Measurements from ENCODE around the gene CACNG3. TPM values are rescaled to one million over a fixed set of nuclear protein-coding genes. Genes with fewer than 3 reads are reported as not detected.

CACNG3 gene
- total RNA-seq, 1 donor from 2014 or later: not detected

GRCh38 chr16:24218299-24218698 is 37.8 kb upstream of the CACNG3 start:
- H3K9me3 ChIP-seq: no peaks in the 10 kb centered on the region
- no peaks in the 10 kb centered on the region for H3K36me3 ChIP-seq
- H3K27me3 ChIP-seq: no peaks in the 10 kb centered on the region
- intact Hi-C loops (cut with DNase I): no loop called here
- no peaks in the 10 kb centered on the region for H3K4me1 ChIP-seq
- TF ChIP-seq POLR2AphosphoS5 (IDR thresholded peaks at IDR 0.05; ENCODE audit: insufficient read depth in 1 of 2, low read depth in 1 of 2): no peak
- no peak for TF ChIP-seq POLR2A (IDR thresholded peaks at IDR 0.05)
- TF ChIP-seq, protein P1, sequence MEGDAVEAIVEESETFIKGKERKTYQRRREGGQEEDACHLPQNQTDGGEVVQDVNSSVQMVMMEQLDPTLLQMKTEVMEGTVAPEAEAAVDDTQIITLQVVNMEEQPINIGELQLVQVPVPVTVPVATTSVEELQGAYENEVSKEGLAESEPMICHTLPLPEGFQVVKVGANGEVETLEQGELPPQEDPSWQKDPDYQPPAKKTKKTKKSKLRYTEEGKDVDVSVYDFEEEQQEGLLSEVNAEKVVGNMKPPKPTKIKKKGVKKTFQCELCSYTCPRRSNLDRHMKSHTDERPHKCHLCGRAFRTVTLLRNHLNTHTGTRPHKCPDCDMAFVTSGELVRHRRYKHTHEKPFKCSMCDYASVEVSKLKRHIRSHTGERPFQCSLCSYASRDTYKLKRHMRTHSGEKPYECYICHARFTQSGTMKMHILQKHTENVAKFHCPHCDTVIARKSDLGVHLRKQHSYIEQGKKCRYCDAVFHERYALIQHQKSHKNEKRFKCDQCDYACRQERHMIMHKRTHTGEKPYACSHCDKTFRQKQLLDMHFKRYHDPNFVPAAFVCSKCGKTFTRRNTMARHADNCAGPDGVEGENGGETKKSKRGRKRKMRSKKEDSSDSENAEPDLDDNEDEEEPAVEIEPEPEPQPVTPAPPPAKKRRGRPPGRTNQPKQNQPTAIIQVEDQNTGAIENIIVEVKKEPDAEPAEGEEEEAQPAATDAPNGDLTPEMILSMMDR (IDR thresholded peaks at IDR 0.05): no peak
- no peak for DNase-seq (ENCODE audit: extremely low spot score in 2 of 2)
- H3K27ac ChIP-seq: no peak overlapping the region
- no peak overlapping the region for H3K4me3 ChIP-seq

DNA sequence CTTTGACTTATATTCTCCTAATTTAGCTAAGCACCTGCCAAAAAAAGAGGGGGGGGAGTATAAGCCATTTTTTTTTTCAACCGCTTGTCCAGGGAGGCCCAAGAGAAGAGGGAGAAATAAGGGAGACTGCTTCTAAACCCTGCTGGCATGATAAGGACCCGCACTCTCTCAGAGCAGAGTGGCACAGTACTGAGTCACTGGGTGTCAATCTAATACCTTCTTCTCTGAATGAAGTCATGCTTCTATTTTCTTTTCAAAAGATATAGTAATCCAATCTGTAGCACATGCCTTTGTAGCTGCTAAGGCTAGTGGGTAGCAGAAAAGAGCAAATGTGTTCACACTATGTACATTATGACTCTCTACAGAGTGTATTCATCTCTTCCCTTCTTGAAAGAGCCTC is 34.9 kb upstream of the CACNG3 start:
- DNase-seq (ENCODE audit: extremely low spot score in 2 of 2): no peak
- no peak overlapping the region for H3K27ac ChIP-seq
- no peaks in the 10 kb centered on the region for H3K36me3 ChIP-seq
- no peaks in the 10 kb centered on the region for H3K4me1 ChIP-seq
- intact Hi-C loops (cut with DNase I): no loop called here
- no peaks in the 10 kb centered on the region for H3K9me3 ChIP-seq
- no peak overlapping the region for H3K4me3 ChIP-seq
- no peaks in the 10 kb centered on the region for H3K27me3 ChIP-seq
- TF ChIP-seq POLR2A (IDR thresholded peaks at IDR 0.05) (no peak), POLR2AphosphoS5 (IDR thresholded peaks at IDR 0.05; ENCODE audit: insufficient read depth in 1 of 2, low read depth in 1 of 2) (no peak)
- TF ChIP-seq, protein P1 (IDR thresholded peaks at IDR 0.05): no peak

DNA sequence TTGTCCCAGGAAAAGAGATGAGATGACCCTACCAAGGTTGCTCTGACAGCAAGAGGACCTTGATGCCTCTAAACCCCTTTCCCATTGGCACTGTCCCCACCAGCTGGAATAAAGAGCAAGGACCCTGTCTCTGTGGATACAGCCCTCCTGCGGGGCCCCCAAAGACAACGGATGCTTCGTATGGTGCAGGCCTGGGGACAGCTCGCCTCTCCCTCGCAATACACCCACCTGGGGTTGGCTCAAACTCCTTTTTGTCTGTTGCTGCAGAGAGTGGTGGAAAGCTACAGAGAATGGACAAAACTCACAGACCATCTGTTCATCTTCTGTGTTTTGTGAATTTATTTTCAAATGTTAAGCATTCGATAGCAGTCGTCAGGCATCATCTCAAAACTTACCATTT is 27.6 kb upstream of the CACNG3 start:
- no peak overlapping the region for H3K4me3 ChIP-seq
- intact Hi-C loops (cut with DNase I): no loop called here
- no peak for DNase-seq (ENCODE audit: extremely low spot score in 2 of 2)
- H3K9me3 ChIP-seq: no peaks in the 10 kb centered on the region
- H3K4me1 ChIP-seq: no peaks in the 10 kb centered on the region
- no peak overlapping the region for H3K27ac ChIP-seq
- H3K36me3 ChIP-seq: no peaks in the 10 kb centered on the region
- H3K27me3 ChIP-seq: no peaks in the 10 kb centered on the region
- TF ChIP-seq, protein P1 (IDR thresholded peaks at IDR 0.05): no peak
- TF ChIP-seq POLR2A (IDR thresholded peaks at IDR 0.05) (no peak), POLR2AphosphoS5 (IDR thresholded peaks at IDR 0.05; ENCODE audit: insufficient read depth in 1 of 2, low read depth in 1 of 2) (no peak)

DNA sequence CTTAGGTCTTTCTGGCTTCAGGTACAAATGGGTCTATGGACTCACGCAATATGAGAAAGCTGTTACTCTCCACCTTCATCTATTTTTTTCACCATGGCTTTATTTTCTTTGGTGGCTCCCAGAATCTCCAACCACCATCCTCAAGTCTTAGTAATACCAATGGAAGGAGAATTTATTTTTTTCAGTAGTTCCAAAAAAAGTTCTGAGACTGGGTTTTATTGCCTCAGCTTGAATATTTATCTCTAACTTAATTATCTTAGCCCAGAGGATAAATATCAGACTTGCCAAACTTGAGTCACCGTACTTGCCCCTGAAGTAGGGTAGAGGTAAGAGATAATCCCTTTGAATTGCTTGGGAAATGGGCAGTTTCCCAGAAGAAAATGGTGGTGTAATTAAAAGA is 23.2 kb upstream of the CACNG3 start:
- Histone ChIP-seq H3K4me1 (no peaks in the 10 kb centered on the region), H3K27me3 (no peaks in the 10 kb centered on the region), H3K9me3 (peaks cover 5% of the 10 kb centered on the region), H3K4me3 (no peak overlapping the region), H3K36me3 (no peaks in the 10 kb centered on the region), H3K27ac (no peak overlapping the region)
- intact Hi-C loops (cut with DNase I): no loop called here
- no peak for DNase-seq (ENCODE audit: extremely low spot score in 2 of 2)
- TF ChIP-seq, protein P1 (IDR thresholded peaks at IDR 0.05): no peak
- no peak for TF ChIP-seq POLR2AphosphoS5 (IDR thresholded peaks at IDR 0.05; ENCODE audit: insufficient read depth in 1 of 2, low read depth in 1 of 2)
- no peak for TF ChIP-seq POLR2A (IDR thresholded peaks at IDR 0.05)

GRCh38 chr16:24234737-24235136 is 21.4 kb upstream of the CACNG3 start:
- H3K27me3 ChIP-seq: no peaks in the 10 kb centered on the region
- H3K36me3 ChIP-seq: no peaks in the 10 kb centered on the region
- DNase-seq (ENCODE audit: extremely low spot score in 2 of 2): no peak
- TF ChIP-seq, protein P1 (IDR thresholded peaks at IDR 0.05): no peak
- TF ChIP-seq POLR2A (IDR thresholded peaks at IDR 0.05) (no peak), POLR2AphosphoS5 (IDR thresholded peaks at IDR 0.05; ENCODE audit: insufficient read depth in 1 of 2, low read depth in 1 of 2) (no peak)
- intact Hi-C loops (cut with DNase I): no loop called here
- no peak overlapping the region for H3K4me3 ChIP-seq
- H3K27ac ChIP-seq: no peak overlapping the region
- no peaks in the 10 kb centered on the region for H3K4me1 ChIP-seq
- peaks cover 5% of the 10 kb centered on the region for H3K9me3 ChIP-seq
